ENCODE data around the gene PPIL6.

Gene PPIL6

DNA sequence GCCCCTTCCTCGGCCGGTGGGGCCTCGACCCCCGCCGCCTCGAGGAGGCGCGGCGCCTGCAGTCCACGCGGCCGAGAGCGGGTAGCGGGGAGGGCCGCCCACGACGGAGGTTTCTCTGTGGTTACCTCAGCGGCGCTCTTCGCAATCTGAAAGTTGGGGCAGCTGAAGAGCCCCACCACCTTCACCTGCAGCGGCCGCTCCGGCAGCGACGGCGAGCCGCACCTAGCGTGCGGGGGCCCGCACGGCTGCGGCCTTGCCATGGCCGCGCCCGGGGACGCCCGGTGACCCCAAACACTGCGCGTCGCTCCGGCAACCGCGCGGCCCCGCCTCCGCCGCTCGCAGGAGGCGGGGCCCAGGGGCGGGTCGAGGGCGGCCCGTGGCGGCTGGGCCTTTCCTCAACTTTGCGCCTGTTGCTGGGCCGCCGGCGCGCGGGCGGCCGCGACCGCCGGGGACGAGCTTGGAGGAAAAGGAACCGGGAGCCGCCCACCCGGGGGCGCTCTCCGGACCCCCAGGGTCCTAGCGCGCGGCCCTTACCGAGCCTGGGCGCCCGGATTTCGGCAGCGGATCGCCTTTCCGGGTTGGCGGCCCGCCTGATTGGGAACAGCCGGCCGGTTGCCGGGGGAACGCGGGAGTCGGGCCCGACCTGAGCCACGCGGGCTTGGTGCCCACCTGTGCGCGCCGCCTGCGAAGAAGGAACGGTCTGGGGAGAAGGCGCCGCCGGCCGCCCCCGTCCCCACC is at the start of gene PPIL6, which contains the start of gene SMPD2:
Gene PPIL6 (minus strand): TSS at position 298 of the 738 bp plus-strand sequence. CDS start 38 bp downstream, at position 260.
Gene SMPD2 (plus strand): TSS at position 394 of the 738 bp plus-strand sequence. CDS start 398 bp downstream, outside the sequence.
- in situ Hi-C loops (cut with HindIII; ENCODE audit: low sequenced_read_pairs): loop anchor here (5.0 kb wide), 1 partner anchor 87 kb away; no protein-coding TSS in a partner anchor

DNA sequence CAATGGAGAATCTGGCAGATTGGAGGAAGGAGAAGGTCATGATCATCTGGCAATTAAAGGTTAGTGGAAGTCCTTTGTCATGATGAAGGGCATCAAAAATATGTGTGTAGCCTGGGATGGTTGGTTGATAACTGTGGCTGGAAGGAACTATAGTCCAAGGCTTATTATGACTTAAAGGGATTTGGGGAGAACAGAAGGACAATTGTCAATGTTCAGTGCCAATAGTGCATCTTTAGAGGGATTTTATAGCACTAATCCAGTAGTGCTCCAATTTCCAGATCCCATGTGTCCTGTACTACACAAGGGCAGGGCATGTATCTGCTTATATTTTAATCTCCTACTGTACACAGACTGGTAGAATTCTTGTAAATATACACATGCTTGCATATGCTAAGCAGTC is 47.6 kb upstream of the PPIL6 start:
- in situ Hi-C loops (cut with HindIII; ENCODE audit: low sequenced_read_pairs): no loop called here

DNA sequence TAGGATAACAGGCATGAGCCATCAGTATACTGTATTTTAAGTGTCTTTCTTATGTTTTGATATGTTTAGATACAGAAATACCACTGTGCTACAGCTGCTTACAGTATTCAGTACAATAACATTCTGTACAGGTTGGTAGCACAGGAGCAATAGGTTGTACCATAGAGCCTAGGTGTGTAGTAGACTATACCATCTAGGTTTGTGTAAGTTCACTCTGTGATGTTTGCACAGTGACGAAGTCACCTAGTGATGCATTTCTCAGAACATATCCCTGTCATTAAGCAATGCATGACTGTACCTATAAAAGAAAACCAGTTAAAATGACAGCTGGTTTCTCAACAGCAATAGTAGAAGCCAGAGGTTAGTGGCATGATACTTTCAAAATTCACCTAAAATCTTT is 45.6 kb upstream of the PPIL6 start:
- in situ Hi-C loops (cut with HindIII; ENCODE audit: low sequenced_read_pairs): no loop called here

DNA sequence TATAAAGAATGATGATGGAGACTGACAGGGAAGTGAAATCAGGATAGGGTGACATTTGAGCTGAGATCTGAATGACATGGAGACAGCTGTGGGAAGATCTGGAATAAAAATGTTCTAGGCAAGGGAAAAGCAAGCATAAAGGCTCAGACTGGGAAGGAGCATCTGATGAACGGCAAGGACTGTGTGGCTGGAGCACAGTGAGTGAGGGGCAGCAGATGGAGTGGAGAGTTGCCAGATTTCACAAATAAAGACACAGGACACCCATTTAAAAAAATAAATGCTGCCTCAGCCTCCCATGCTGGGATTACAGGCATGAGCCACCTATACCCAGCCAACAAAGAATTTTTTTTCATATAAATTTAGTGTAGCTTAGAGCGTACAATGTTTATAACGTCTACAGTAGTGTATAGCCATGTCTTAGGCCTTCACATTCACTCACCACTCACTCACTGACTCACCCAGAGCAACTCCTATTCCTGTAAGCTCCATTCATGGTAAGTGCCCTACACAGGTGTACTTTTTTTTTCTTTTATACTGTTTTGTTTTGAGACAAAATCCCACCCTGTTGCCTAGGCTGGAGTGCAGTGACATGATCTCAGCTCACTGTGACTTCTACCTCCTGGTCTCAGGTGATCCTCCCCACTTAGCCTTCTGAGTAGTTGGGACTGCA is 45.0 kb upstream of the PPIL6 start:
- in situ Hi-C loops (cut with HindIII; ENCODE audit: low sequenced_read_pairs): no loop called here

DNA sequence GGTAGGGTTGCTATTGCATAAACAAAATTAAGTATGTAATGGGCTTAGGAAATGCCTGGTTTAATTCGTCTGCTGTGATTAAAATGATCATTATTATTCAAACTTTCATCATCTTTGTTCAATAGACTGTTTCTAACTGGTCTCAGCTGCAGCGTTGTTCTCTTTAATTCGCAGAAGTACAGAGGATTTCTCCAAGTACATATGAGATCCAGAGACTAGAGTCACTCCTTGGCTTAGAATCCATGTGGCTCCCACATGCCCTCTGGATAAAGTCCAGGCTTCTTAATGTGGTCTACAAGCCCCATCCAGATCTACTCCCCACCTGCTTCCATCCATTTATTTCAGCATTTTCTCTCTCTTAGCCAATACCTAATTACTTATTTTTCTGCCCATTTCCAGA is 43.7 kb upstream of the PPIL6 start:
- in situ Hi-C loops (cut with HindIII; ENCODE audit: low sequenced_read_pairs): no loop called here

DNA sequence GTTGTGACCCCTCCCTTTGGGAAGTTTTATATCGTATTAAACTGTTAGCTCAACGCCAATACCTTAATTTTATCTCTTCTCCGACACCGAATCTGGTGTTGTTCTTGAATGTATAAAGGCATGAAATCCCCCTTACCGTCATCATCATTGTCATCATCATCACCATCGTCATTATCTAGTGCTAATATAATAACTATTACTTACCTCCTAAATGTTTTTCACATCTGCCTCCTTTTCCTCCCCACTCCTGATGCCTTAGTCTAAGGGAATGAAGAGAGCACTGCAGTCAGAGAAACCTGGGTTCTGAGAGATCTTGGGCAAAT is 43.3 kb upstream of the PPIL6 start:
- in situ Hi-C loops (cut with HindIII; ENCODE audit: low sequenced_read_pairs): no loop called here

DNA sequence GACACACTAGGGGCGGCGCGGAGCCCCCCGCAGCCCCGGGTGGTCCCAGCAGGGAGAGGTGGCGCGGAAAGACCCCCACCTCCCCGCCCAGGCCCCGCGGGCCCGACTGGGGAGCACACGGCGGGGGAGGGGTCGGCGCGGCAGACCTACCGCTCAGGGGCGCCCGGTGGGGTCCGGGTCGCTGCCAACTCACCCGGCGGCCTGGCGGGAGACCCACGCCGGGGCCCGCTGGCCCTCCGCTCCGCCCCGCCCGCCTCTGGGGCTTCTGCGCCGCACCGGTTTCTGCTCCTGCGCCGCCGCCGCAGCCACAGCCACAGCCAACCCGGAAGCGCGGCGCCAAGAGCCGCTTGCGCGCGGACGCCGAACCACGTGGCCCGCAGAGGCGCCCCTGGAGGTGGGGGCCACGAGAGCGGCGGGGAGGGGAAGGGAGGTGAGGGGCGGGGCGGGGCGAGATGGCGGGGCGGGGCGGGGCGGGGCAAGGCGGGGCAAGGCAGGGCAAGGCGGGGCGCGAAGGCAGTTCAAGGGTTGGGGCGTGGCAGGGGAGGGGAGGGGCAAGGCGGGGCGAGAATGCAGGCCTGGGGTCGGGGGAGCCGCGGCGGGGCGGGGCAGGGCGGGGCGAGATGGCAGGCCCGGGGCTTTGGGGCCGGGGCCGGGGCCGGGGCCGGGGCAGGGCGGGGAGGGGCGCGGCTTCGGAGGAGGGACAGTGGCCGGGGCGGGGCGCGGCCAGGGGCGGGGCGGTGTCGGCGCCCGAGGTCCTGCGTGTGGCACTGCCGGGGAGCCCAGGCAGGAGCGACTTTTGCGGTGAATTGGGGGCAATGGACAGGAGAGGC is 42.7 kb upstream of the PPIL6 start, which contains the start of gene ZBTB24:
Gene ZBTB24 (minus strand): TSS at position 315 of the 830 bp plus-strand sequence. CDS start 1,193 bp downstream, outside the sequence.
- in situ Hi-C loops (cut with HindIII; ENCODE audit: low sequenced_read_pairs): no loop called here

DNA sequence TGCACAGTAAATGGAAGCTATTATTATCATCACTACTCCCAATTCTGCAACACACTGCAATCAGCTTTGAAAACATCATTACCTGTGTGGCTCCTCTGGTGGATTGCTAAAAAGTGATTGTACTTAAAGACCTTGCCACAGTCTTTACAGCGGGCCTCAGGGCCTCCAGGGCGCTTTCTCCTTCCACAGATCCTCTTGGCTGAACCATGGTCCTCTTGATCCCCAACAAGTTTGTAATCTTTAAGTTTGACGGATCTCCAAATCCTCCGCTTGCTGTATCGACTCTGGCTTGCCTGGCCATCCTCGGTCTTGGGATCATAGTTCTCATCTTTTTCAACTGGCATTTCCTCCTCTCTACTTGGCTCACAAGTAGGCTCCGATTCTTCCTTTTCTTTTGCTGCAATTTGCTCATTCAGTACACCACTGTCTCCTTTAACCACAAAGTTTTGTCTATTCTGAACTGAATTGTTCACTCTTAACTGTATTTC is 40.6 kb upstream of the PPIL6 start:
- in situ Hi-C loops (cut with HindIII; ENCODE audit: low sequenced_read_pairs): no loop called here

DNA sequence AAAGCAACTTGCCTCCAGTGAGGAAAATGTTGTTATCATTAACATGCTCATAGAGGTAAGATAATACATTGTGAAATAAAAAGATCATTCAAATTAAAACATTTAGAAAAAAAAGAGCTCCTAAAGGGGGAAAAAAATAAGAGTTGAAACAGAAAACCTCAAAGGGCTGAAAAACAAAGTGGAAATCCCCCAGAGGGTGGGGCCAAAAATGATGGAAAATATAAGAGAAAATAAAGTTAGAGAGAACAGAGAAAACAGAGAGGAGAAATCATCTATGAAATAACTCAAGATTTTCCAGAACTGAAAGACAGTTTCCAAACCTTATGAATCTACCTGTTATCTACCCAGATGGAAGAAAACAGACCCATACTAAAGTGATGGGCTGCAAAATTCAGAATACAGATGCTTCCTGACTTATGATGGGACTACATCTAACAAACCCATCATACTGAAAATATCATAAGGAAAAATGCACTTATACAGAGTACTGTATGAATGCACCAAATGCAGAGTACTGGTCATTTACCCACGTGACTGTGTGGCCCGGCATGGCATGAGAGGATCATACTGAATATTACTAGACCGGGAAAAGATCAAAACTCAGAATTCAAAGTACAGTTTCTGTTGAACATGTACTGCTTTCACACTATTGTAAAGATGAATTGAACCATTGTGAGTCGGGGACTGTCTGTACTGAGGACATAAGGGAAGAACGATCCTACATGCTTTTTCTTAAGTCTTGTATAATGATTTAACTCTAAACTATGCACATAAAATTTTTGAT is 38.6 kb upstream of the PPIL6 start:
- in situ Hi-C loops (cut with HindIII; ENCODE audit: low sequenced_read_pairs): no loop called here

DNA sequence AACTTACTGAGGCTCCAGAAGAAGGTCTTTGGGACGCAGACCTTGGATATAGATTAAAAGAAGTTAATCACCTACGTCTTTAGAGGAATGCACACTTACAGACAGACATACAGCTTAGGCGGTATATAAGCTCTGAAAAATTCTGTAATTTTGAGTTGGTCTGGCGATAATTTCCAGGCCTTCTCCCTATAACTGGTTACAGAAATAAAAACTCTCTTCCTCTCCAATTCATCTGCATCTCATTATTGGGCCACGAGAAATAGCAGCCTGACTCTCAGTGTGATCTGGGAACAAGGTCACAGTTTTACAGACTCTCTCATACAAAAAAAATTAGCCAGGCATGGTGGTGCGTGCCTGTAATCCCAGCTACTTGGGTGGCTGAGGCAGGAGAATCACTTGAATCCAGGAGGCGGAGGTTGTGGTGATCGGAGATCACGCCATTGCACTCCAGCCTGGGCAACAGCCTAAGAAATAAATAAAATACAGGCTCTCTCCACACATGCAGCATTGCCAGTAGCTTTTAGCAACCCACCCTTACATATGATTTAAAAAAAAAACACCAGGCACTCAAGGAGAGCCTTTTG is 37.9 kb upstream of the PPIL6 start:
- in situ Hi-C loops (cut with HindIII; ENCODE audit: low sequenced_read_pairs): no loop called here

DNA sequence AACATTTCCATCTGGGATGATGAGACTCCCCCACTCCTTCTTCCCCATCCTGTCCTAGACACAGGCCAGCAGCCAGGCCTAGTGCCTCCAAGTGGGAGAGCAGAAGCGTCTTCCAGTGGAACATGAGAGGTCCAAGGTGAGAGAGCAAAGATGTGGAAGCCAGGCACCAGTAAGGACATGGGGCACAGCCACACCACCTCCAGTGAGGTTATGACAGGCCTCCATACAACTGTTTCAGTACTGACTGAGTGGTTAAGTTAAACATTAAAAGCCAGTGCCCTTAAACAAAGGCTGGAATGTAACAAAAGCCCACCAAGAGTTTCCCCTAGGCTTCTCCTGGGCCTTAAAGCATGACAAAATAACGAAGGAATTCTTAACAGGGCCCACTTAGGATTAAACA is 37.3 kb upstream of the PPIL6 start:
- in situ Hi-C loops (cut with HindIII; ENCODE audit: low sequenced_read_pairs): no loop called here

DNA sequence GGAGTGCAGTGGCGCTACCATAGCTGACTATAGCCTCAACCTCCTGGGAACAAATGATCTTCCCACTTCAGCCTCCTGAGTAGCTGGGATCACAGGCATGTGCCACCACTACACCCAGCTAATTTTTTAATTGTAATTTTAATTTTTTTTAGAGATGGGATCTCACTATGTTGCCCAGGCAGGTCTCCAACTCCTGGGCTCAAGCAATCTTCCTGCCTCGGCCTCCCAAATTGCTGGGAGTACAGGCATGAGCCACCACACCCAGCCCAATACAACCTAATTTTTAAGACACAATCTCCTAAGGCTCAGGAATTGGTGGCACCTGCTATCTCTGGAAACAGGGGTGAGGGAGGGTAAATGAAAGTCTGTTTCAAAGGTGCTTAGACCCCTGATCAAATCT is 36.8 kb upstream of the PPIL6 start:
- in situ Hi-C loops (cut with HindIII; ENCODE audit: low sequenced_read_pairs): no loop called here

DNA sequence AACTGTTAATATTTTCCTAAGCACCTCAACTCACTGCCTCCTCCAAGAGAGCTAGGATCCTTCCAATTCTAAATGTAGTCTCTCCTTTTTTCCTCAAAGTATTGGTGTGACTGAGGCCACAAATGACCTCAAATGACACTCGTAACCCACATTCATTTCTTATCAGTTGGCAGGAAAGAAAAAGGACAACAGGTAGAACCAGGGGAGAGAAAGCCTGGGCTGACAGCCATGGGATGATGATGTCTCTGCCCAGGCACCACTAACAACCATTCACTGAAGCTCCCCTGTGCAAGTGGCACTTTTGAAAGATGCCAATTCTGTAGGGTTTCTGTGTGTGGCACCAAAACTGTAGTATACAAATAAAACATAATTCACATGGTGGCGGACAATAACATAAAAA is 35.2 kb upstream of the PPIL6 start:
- in situ Hi-C loops (cut with HindIII; ENCODE audit: low sequenced_read_pairs): no loop called here

DNA sequence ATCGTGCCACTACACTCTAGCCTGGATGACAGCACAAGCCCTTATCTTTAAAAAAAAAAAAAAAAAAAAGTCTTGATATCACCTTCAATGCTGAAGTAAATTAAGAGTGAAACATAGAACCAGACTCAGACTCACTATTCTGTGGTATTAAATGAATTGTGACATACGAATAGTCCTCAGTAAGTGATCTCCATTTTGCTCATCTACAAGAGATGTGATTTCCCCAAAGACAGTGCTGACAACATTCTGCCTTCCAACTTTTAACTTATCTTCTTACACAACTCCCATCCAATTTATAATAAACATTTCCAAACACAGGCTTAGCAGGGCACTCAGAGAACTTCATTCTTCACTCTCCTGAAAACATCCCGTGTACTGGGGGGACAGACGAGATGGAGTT is 34.6 kb upstream of the PPIL6 start:
- in situ Hi-C loops (cut with HindIII; ENCODE audit: low sequenced_read_pairs): no loop called here

DNA sequence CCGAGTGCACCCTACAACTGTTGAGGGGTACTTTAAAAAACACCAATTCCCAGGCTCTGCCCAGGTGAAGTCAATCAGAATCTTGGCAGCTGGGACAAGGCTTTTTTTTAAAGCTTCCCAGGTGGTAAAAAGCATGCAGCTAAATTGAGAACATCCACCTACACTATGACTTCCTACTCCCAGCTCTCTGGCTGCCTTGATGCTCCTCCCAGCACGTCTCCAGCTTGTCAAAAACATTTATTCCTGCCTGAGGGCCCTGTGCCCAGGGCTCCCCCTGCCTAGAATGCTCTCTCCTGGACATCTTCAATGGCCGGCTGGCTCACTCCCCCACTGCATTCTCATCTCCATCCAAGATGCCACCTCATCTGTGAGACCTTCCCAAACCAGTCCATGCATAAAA is 32.7 kb upstream of the PPIL6 start:
- in situ Hi-C loops (cut with HindIII; ENCODE audit: low sequenced_read_pairs): no loop called here

DNA sequence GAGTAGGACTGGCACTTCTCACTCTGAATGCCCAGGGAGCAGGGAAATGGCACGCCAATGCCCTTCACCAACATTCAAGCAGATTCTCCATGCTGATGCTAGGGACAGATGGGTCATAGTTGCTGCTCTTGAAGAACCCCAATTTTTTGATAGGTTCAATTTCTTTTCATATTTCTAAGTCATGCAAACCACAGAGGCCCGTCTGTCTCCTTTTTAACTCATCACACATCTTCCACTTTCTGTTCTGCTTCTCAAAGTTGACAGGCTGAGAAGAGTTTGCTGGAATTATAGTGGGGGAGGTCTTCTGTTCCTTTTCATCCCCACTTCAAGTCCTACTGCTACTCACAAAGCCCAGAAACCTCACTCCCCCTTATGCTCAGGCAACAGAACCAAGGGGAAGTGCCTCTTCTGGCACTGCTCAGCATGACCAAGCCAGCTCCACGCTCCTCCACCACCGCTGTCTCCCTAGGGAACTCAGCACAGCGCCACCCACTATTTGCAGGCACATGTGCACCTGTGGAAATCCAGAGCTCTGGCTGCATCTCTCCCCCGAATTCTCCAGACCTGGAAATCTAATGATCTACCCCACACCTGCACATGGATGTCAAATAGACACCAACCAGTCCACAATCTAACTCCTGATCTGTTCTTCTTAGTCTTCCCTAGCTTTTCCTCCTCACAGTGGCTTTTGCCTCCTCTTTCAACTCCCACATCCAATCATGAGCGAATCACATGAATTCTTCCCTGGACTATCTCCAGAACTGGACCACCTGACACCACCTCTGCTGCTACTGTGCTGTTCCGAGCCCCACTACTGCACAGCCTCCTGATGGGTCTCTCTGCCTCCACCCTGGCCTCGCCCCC is 31.9 kb upstream of the PPIL6 start:
- in situ Hi-C loops (cut with HindIII; ENCODE audit: low sequenced_read_pairs): no loop called here

DNA sequence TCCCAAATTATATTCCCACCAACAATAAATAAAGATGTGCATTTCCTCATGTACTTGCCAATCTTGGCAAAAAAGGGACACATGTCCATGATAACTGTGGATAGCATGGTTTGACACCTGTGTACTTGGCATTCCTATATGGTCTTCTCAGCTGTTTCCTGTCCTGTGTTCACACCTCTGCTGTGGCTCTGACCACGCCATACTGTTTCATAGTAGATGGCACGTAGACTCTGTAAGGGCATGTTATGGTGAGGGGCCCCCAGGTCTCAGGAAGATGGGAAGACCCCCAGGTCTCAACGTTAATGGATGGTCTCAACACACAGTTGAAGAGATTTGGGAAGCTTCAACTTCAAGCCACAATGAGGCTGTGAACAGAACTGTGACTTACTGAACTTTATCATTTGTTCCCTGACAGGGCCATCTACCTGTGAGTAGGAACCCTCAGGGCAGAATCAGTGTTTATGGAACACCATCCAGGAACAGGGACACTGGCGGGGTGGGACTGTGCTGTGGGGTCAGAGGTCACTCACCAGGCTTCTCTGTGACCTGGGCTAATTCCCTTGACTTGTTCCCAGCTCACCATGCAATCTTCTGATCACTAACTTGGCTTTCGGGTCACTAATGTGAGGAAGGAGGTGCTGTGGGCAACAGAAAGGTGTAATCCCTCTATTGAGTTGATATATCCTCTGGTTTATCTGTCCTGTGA is 30.8 kb upstream of the PPIL6 start:
- in situ Hi-C loops (cut with HindIII; ENCODE audit: low sequenced_read_pairs): no loop called here

DNA sequence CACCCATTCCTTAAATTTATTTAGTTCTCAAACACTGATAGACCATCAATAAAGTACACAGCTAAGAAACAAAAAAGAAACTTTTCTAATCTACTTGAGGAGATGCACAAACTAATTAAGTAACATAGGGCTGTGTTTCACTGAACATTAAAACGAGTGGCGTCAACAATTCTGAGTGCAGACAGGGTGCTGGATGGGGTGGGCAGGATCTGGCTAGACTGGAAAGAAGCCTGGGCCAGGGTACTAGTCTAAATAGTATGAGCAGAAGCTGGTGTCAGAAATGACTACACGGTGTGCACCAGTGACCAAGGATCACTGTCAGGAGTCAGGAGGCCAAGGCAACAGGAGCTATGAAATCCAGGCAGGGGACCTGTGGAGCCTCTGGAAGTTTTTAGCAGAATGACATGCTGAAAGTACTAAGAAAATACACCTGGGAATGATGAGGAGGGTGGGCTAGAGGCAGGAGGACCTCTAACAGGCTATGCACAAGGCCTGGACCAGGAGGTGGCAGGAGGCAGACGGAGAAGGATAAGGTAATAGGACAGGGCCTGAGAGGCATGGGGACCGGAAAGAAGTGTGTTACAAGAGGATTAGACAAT is 29.3 kb upstream of the PPIL6 start:
- in situ Hi-C loops (cut with HindIII; ENCODE audit: low sequenced_read_pairs): loop anchor here (10.0 kb wide), 1 partner anchor 95 kb away; no protein-coding TSS in a partner anchor

Data from endothelial cell of hepatic sinusoid (primary cell).